GM23338 (cell line): ENCODE data around the gene CPSF4L. TPM values are rescaled to one million over a fixed set of nuclear protein-coding genes. Genes with fewer than 3 reads are reported as not detected.

ENCODE experiments used
- ATAC-seq: fragments of 200-7000 bp; cut with Tn5 transposase; 3 replicates; pipeline ENCODE4 v1.9.1; 2020
- DNase-seq: peaks from one replicate; pipeline ENCODE4 v3.0.0-alpha.2; 2015; ENCODE audit warnings: low spot score
- H2AFZ ChIP-seq: fragments of 200-600 bp; sonication (generic); 2 replicates; pipeline ENCODE4 v1.8.0; 2016; ENCODE audit warnings: antibody characterized with exemption, mild to moderate bottlenecking, moderate library complexity
- H3F3A ChIP-seq: fragments of 200-600 bp; sonication (generic); replicated peaks from 2 replicates; pipeline ENCODE4 v1.8.0; 2017; ENCODE audit warnings: antibody characterized with exemption, mixed run types, low read depth
- H3K27ac ChIP-seq: fragments of 200-600 bp; sonication (generic); 2 replicates; pipeline ENCODE4 v1.6.1; 2016; ENCODE audit warnings: low read depth
- H3K27me3 ChIP-seq: fragments of 200-600 bp; sonication (generic); 2 replicates; pipeline ENCODE4 v1.8.0; 2016; ENCODE audit warnings: mild to moderate bottlenecking, mixed run types, moderate library complexity; ENCODE audit not compliant: insufficient read depth
- H3K36me3 ChIP-seq: fragments of 200-600 bp; sonication (generic); 2 replicates; pipeline ENCODE4 v1.8.0; 2016; ENCODE audit warnings: mild to moderate bottlenecking; ENCODE audit not compliant: insufficient read depth
- H3K4me1 ChIP-seq: fragments of 200-600 bp; sonication (generic); 2 replicates; pipeline ENCODE4 v1.8.0; 2016; ENCODE audit warnings: mild to moderate bottlenecking, moderate library complexity; ENCODE audit not compliant: insufficient read depth
- H3K4me2 ChIP-seq: fragments of 200-600 bp; sonication (generic); 2 replicates; pipeline ENCODE4 v1.7.1; 2017; ENCODE audit warnings: mixed run types
- H3K4me3 ChIP-seq: fragments of 200-600 bp; sonication (generic); 2 replicates; pipeline ENCODE4 v1.6.1; 2016; ENCODE audit warnings: mixed run types
- H3K79me2 ChIP-seq: fragments of 200-600 bp; sonication (generic); replicated peaks from 2 replicates; pipeline ENCODE4 v1.8.0; 2017; ENCODE audit warnings: mild to moderate bottlenecking; ENCODE audit not compliant: insufficient read depth
- H3K9me2 ChIP-seq: fragments of 200-600 bp; sonication (generic); 2 replicates; pipeline ENCODE4 v1.8.0; 2017; ENCODE audit not compliant: insufficient read depth
- H4K20me1 ChIP-seq: fragments of 200-600 bp; sonication (generic); replicated peaks from 2 replicates; pipeline ENCODE4 v1.8.0; 2017; ENCODE audit warnings: mild to moderate bottlenecking; ENCODE audit not compliant: insufficient read depth
- H3K27ac Mint-ChIP-seq: 2 replicates; pipeline ENCODE4 v1.8.0; 2020; ENCODE audit warnings: inconsistent platforms, mild to moderate bottlenecking, moderate library complexity, mixed read lengths
- H3K27me3 Mint-ChIP-seq: 3 replicates; pipeline ENCODE4 v1.8.0; 2022; ENCODE audit warnings: low read depth, mild to moderate bottlenecking, moderate library complexity, mixed read lengths, inconsistent platforms; ENCODE audit not compliant: insufficient read depth, poor library complexity
- H3K36me3 Mint-ChIP-seq: 3 replicates; pipeline ENCODE4 v1.8.0; 2021; ENCODE audit warnings: low read depth, mild to moderate bottlenecking, inconsistent platforms, moderate library complexity, mixed read lengths
- H3K4me1 Mint-ChIP-seq: 3 replicates; pipeline ENCODE4 v1.8.0; 2020; ENCODE audit warnings: mild to moderate bottlenecking, inconsistent platforms, mixed read lengths
- H3K4me3 Mint-ChIP-seq: 3 replicates; pipeline ENCODE4 v1.8.0; 2021; ENCODE audit warnings: moderate library complexity, mild to moderate bottlenecking, inconsistent platforms, mixed read lengths
- H3K9me3 Mint-ChIP-seq: 3 replicates; pipeline ENCODE4 v1.8.0; 2020; ENCODE audit warnings: moderate library complexity, mild to moderate bottlenecking, inconsistent platforms, mixed read lengths
- CREB1 ChIP-seq: fragments of 250-450 bp; sonication (Bioruptor Pico); IDR thresholded peaks from 2 replicates; pipeline ENCODE4 v1.5.0; 2020; ENCODE audit warnings: low read depth, mild to moderate bottlenecking, moderate library complexity
- EZH2 ChIP-seq: fragments of 200-600 bp; sonication (generic); IDR thresholded peaks from one replicate; pipeline ENCODE4 v1.8.0; 2017; ENCODE audit warnings: antibody characterized with exemption, mild to moderate bottlenecking, low read depth; ENCODE audit not compliant: unreplicated experiment
- EZH2phosphoT487 ChIP-seq: fragments of 200-600 bp; sonication (generic); IDR thresholded peaks from one replicate; pipeline ENCODE4 v1.8.1; 2018; ENCODE audit warnings: antibody characterized with exemption; ENCODE audit not compliant: unreplicated experiment
- JUNB ChIP-seq: IDR thresholded peaks from one replicate; pipeline ENCODE4 v1.6.1; 2016; ENCODE audit warnings: antibody characterized with exemption; ENCODE audit not compliant: unreplicated experiment
- NANOG ChIP-seq: IDR thresholded peaks from 2 replicates; pipeline ENCODE4 v1.6.1; 2016; ENCODE audit warnings: antibody characterized with exemption, borderline replicate concordance
- POLR2AphosphoS5 ChIP-seq: IDR thresholded peaks from 2 replicates; pipeline ENCODE4 v1.6.1; 2016; ENCODE audit warnings: antibody characterized with exemption, low read depth
- STAT1 ChIP-seq: IDR thresholded peaks from one replicate; pipeline ENCODE4 v1.6.1; 2016; ENCODE audit warnings: antibody characterized with exemption; ENCODE audit not compliant: unreplicated experiment
- ZNF114 ChIP-seq: fragments of 250-450 bp; sonication (Bioruptor Pico); IDR thresholded peaks from 2 replicates; pipeline ENCODE4 v1.5.0; 2020; ENCODE audit warnings: mild to moderate bottlenecking, moderate library complexity
- ZNF331 ChIP-seq: fragments of 250-450 bp; sonication (Bioruptor Pico); IDR thresholded peaks from 2 replicates; pipeline ENCODE4 v1.5.0; 2020; ENCODE audit warnings: low read depth, mild to moderate bottlenecking, moderate library complexity
- polyA plus RNA-seq: library from polyadenylated mRNA; unstranded; fragments of >200 nt; fragmentation: Nextera tagmentation; extraction: Ambion mirVana; gene quantifications from 2 replicates; pipeline ENCODE4 v1.2.1, GENCODE V29; 2016
- total RNA-seq: library from RNA; depleted of rRNA; stranded (reverse); fragments of >200 nt; shearing (Covaris generic); gene quantifications from 2 replicates; pipeline ENCODE4 v1.2.3, GENCODE V29; 2014
- TF ChIP-seq, protein P1 (sequence below), 2 experiments: fragments of 200-600 bp in 1 of 2; sonication (generic) in 1 of 2; conservative IDR thresholded peaks; 2 replicates each; pipeline versions ENCODE4 v1.5.1 to v1.6.1; 2016 to 2017; ENCODE audit warnings: antibody characterized with exemption in 2 of 2, low read depth in 2 of 2, mild to moderate bottlenecking in 2 of 2, moderate library complexity in 1 of 2
- TF ChIP-seq, protein P2 (sequence below): IDR thresholded peaks from 2 replicates; pipeline ENCODE4 v1.6.1; 2016; ENCODE audit warnings: antibody characterized with exemption
- TF ChIP-seq, protein P3 (sequence below): IDR thresholded peaks from one replicate; pipeline ENCODE4 v1.6.1; 2018; ENCODE audit warnings: antibody characterized with exemption; ENCODE audit not compliant: unreplicated experiment
- TF ChIP-seq, protein P4 (sequence below): fragments of 250-450 bp; sonication (Bioruptor Pico); IDR thresholded peaks from 2 replicates; pipeline ENCODE4 v1.5.0; 2020; ENCODE audit warnings: mild to moderate bottlenecking, moderate library complexity

Gene CPSF4L
- total and polyA plus RNA-seq, 2 experiments from 2014 or later, result not detected

DNA sequence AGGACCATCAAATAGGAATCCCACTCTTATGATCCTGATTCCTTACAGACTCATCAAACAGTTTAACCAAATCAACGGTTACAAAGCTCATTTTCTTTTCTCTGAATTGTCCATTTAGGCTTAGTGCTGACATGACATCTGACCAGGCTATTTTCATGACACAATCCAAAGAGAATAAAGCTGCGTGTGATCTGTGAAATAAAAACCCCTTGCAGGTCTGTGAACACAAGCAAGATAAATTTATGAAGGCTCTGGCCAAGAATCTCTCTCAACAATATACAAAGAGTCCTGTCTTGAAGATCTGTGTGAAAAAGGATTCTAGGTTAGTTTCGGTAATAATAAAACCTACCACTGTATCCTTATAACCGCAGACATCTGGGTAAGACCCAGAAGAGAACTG is 46.8 kb downstream of the CPSF4L start (continued):
- TF ChIP-seq, protein P1, sequence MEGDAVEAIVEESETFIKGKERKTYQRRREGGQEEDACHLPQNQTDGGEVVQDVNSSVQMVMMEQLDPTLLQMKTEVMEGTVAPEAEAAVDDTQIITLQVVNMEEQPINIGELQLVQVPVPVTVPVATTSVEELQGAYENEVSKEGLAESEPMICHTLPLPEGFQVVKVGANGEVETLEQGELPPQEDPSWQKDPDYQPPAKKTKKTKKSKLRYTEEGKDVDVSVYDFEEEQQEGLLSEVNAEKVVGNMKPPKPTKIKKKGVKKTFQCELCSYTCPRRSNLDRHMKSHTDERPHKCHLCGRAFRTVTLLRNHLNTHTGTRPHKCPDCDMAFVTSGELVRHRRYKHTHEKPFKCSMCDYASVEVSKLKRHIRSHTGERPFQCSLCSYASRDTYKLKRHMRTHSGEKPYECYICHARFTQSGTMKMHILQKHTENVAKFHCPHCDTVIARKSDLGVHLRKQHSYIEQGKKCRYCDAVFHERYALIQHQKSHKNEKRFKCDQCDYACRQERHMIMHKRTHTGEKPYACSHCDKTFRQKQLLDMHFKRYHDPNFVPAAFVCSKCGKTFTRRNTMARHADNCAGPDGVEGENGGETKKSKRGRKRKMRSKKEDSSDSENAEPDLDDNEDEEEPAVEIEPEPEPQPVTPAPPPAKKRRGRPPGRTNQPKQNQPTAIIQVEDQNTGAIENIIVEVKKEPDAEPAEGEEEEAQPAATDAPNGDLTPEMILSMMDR (conservative IDR thresholded peaks at IDR 0.05; ENCODE audit: low read depth in 2 of 2), result no peak
- no peak for TF ChIP-seq CREB1 (CRISPR knock-in tag)

DNA sequence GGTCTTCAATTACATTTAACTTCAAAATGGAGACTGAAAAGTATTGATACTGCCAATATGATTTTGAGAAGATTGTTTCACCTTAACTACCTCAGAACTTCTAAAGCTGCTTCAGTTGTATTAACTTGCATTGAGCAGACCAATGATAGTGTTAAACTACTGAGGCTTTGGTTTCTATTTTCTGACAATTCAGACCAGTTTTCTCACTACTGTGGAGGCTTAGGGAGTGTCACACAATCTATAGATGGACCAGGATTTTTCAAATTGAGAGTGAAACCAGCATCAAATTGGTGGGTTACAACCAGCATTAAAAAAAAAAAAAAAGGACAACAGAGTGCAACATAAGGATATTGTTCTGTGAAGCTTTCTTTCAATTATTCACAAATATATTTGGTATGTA is 47.7 kb downstream of the CPSF4L start:
- Histone ChIP-seq H3F3A (no peaks in the 10 kb centered on the region), H3K36me3 (peaks cover 9% of the 10 kb centered on the region), H3K4me1 (peaks cover 4% of the 10 kb centered on the region; the same call in 1 of the 2 replicates), H3K79me2 (peaks cover 76% of the 10 kb centered on the region), H2AFZ (no peak overlapping the region), H3K27ac (no peak overlapping the region), H3K27me3 (no peaks in the 10 kb centered on the region), H3K4me3 (no peak overlapping the region), H3K4me2 (no peak overlapping the region), H3K9me2 (no peaks in the 10 kb centered on the region), H4K20me1 (peaks cover 50% of the 10 kb centered on the region; the same call in 1 of the 2 replicates)
- Mint-ChIP-seq H3K27me3 (peaks cover 3% of the 10 kb centered on the region), H3K9me3 (no peaks in the 10 kb centered on the region), H3K27ac (no peak overlapping the region), H3K36me3 (peaks cover 31% of the 10 kb centered on the region), H3K4me3 (no peak overlapping the region), H3K4me1 (peaks cover 17% of the 10 kb centered on the region)
- DNase-seq, result no peak
- ATAC-seq, result no peak
- TF ChIP-seq, protein P2, sequence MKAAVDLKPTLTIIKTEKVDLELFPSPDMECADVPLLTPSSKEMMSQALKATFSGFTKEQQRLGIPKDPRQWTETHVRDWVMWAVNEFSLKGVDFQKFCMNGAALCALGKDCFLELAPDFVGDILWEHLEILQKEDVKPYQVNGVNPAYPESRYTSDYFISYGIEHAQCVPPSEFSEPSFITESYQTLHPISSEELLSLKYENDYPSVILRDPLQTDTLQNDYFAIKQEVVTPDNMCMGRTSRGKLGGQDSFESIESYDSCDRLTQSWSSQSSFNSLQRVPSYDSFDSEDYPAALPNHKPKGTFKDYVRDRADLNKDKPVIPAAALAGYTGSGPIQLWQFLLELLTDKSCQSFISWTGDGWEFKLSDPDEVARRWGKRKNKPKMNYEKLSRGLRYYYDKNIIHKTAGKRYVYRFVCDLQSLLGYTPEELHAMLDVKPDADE, result no peak
- no peak for TF ChIP-seq JUNB
- TF ChIP-seq, protein P3, sequence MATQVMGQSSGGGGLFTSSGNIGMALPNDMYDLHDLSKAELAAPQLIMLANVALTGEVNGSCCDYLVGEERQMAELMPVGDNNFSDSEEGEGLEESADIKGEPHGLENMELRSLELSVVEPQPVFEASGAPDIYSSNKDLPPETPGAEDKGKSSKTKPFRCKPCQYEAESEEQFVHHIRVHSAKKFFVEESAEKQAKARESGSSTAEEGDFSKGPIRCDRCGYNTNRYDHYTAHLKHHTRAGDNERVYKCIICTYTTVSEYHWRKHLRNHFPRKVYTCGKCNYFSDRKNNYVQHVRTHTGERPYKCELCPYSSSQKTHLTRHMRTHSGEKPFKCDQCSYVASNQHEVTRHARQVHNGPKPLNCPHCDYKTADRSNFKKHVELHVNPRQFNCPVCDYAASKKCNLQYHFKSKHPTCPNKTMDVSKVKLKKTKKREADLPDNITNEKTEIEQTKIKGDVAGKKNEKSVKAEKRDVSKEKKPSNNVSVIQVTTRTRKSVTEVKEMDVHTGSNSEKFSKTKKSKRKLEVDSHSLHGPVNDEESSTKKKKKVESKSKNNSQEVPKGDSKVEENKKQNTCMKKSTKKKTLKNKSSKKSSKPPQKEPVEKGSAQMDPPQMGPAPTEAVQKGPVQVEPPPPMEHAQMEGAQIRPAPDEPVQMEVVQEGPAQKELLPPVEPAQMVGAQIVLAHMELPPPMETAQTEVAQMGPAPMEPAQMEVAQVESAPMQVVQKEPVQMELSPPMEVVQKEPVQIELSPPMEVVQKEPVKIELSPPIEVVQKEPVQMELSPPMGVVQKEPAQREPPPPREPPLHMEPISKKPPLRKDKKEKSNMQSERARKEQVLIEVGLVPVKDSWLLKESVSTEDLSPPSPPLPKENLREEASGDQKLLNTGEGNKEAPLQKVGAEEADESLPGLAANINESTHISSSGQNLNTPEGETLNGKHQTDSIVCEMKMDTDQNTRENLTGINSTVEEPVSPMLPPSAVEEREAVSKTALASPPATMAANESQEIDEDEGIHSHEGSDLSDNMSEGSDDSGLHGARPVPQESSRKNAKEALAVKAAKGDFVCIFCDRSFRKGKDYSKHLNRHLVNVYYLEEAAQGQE, result no peak
- TF ChIP-seq POLR2AphosphoS5, result no peak
- no peak for TF ChIP-seq ZNF331 (CRISPR knock-in tag)
- TF ChIP-seq, protein P4, sequence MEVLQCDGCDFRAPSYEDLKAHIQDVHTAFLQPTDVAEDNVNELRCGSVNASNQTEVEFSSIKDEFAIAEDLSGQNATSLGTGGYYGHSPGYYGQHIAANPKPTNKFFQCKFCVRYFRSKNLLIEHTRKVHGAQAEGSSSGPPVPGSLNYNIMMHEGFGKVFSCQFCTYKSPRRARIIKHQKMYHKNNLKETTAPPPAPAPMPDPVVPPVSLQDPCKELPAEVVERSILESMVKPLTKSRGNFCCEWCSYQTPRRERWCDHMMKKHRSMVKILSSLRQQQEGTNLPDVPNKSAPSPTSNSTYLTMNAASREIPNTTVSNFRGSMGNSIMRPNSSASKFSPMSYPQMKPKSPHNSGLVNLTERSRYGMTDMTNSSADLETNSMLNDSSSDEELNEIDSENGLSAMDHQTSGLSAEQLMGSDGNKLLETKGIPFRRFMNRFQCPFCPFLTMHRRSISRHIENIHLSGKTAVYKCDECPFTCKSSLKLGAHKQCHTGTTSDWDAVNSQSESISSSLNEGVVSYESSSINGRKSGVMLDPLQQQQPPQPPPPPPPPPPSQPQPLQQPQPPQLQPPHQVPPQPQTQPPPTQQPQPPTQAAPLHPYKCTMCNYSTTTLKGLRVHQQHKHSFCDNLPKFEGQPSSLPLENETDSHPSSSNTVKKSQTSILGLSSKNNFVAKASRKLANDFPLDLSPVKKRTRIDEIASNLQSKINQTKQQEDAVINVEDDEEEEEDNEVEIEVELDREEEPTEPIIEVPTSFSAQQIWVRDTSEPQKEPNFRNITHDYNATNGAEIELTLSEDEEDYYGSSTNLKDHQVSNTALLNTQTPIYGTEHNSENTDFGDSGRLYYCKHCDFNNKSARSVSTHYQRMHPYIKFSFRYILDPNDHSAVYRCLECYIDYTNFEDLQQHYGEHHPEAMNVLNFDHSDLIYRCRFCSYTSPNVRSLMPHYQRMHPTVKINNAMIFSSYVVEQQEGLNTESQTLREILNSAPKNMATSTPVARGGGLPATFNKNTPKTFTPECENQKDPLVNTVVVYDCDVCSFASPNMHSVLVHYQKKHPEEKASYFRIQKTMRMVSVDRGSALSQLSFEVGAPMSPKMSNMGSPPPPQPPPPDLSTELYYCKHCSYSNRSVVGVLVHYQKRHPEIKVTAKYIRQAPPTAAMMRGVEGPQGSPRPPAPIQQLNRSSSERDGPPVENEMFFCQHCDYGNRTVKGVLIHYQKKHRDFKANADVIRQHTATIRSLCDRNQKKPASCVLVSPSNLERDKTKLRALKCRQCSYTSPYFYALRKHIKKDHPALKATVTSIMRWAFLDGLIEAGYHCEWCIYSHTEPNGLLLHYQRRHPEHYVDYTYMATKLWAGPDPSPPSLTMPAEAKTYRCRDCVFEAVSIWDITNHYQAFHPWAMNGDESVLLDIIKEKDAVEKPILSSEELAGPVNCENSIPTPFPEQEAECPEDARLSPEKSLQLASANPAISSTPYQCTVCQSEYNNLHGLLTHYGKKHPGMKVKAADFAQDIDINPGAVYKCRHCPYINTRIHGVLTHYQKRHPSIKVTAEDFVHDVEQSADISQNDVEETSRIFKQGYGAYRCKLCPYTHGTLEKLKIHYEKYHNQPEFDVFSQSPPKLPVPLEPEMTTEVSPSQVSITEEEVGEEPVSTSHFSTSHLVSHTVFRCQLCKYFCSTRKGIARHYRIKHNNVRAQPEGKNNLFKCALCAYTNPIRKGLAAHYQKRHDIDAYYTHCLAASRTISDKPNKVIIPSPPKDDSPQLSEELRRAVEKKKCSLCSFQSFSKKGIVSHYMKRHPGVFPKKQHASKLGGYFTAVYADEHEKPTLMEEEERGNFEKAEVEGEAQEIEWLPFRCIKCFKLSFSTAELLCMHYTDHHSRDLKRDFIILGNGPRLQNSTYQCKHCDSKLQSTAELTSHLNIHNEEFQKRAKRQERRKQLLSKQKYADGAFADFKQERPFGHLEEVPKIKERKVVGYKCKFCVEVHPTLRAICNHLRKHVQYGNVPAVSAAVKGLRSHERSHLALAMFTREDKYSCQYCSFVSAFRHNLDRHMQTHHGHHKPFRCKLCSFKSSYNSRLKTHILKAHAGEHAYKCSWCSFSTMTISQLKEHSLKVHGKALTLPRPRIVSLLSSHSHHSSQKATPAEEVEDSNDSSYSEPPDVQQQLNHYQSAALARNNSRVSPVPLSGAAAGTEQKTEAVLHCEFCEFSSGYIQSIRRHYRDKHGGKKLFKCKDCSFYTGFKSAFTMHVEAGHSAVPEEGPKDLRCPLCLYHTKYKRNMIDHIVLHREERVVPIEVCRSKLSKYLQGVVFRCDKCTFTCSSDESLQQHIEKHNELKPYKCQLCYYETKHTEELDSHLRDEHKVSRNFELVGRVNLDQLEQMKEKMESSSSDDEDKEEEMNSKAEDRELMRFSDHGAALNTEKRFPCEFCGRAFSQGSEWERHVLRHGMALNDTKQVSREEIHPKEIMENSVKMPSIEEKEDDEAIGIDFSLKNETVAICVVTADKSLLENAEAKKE (CRISPR knock-in tag), result no peak
- no peak for TF ChIP-seq EZH2
- no peak for TF ChIP-seq STAT1
- TF ChIP-seq EZH2phosphoT487, result no peak
- no peak for TF ChIP-seq CREB1 (CRISPR knock-in tag)
- TF ChIP-seq ZNF114 (CRISPR knock-in tag), result no peak
- no peak for TF ChIP-seq NANOG
